Astrocyte of the cerebellum (primary cell): ENCODE results near the gene PIGK.
A peak's percentile ranks its signal among the peaks of the same experiment; 100 is the strongest.
"Not testable (repeated sequence)": the region's sequence is repeated elsewhere in the genome, so short reads cannot be mapped to it uniquely, and the experiment has no call there.

Source experiments
- DNase-seq: peaks from one replicate; pipeline ENCODE4 v3.0.0-alpha.2; 2011; ENCODE audit warnings: low read depth
- H3K4me3 ChIP-seq: 2 replicates; pipeline ENCODE4 v1.5.1; 2011; ENCODE audit warnings: mild to moderate bottlenecking, low read depth, low read length, moderate library complexity
- in situ Hi-C: cut with HindIII; loops from 2 replicates; pipeline ENCODE4 v1.10.0; 2017; ENCODE audit warnings: low sequenced_read_pairs
- TF ChIP-seq, protein P1 (sequence below): IDR thresholded peaks from 2 replicates; pipeline ENCODE4 v1.5.1; 2012; ENCODE audit warnings: low read length, low read depth, moderate library complexity, mild to moderate bottlenecking; ENCODE audit errors: missing control alignments

PIGK gene

GRCh38 chr1:77228836-77229235 lies 9.6 kb upstream of the PIGK start:
- TF ChIP-seq, protein P1, sequence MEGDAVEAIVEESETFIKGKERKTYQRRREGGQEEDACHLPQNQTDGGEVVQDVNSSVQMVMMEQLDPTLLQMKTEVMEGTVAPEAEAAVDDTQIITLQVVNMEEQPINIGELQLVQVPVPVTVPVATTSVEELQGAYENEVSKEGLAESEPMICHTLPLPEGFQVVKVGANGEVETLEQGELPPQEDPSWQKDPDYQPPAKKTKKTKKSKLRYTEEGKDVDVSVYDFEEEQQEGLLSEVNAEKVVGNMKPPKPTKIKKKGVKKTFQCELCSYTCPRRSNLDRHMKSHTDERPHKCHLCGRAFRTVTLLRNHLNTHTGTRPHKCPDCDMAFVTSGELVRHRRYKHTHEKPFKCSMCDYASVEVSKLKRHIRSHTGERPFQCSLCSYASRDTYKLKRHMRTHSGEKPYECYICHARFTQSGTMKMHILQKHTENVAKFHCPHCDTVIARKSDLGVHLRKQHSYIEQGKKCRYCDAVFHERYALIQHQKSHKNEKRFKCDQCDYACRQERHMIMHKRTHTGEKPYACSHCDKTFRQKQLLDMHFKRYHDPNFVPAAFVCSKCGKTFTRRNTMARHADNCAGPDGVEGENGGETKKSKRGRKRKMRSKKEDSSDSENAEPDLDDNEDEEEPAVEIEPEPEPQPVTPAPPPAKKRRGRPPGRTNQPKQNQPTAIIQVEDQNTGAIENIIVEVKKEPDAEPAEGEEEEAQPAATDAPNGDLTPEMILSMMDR, result no peak
- no peak for DNase-seq
- in situ Hi-C loops, result no loop called here
- no peak overlapping the region for H3K4me3 ChIP-seq

DNA sequence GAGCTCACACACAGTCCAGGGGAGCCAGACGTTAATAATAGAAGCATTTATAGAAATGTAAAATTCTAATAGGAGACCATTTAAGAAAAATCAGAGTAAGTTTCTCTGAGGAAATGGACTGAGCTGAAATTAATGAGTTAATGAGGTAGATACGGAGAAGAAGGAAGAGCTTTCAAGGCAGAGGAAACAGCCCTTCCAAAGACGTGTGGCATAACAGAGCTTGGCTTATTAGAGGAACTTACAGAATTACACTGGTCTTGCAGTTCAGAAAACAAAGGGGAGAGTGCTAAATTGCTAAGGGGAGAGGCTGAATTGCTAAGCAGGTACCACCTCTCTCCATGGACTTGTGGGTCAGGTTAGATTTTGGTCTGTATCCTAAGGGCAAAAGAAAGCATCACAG lies 8.2 kb upstream of the PIGK start:
- no peak for DNase-seq
- in situ Hi-C loops, result no loop called here
- no peak overlapping the region for H3K4me3 ChIP-seq
- TF ChIP-seq, protein P1, result no peak

GRCh38 chr1:77222496-77222895 lies 3.3 kb upstream of the PIGK start:
- in situ Hi-C loops, result no loop called here
- TF ChIP-seq, protein P1, result no peak
- DNase-seq, result no peak

DNA sequence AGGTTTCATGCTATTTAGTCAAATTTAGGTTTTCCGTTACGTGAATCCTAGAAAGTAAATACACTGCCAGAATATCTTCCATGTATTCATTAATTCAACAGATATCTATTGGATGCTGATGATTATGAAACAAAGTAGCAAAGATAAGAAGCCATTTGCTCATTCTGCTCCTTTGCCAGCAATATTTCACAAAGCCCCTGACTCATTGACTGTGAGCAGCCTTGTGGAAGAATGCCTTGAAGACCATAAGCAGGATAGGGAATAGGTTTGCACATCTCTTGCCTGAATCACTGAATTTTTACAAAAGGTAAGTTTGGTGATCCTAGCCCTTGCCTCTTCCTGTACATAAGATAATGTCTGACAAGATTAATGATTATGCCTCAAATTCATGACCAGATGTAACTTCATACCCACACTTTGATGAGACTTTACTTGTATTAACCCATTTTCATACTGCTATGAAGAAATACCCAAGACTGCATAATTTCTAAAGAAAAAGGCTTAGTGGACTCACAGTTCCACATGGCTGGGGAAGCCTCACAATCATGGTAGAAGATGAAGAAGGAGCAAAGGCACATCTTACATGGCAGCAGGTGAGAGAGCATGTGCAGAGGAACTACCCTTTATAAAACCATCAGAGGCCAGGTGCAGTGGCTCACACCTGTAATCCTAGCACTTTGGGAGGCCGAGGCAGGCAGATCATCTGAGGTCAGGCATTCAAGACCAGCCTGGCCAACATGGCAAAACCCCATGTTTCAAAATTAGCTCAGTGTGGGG lies 1.6 kb upstream of the PIGK start:
- in situ Hi-C loops, result no loop called here
- TF ChIP-seq, protein P1, result no peak
- no peak for DNase-seq
- H3K4me3 ChIP-seq, result no peak overlapping the region

More at GRCh38 chr1:77222496-77222895, 3.3 kb upstream of the PIGK start:
- H3K4me3 ChIP-seq, result no peak overlapping the region

GRCh38 chr1:77218477-77219165 lies 609 bp downstream of the PIGK start:
- TF ChIP-seq, protein P1, result no peak
- DNase-seq, result no peak
- in situ Hi-C loops, result no loop called here
- peak overlapping the region; percentile 92 for H3K4me3 ChIP-seq

DNA sequence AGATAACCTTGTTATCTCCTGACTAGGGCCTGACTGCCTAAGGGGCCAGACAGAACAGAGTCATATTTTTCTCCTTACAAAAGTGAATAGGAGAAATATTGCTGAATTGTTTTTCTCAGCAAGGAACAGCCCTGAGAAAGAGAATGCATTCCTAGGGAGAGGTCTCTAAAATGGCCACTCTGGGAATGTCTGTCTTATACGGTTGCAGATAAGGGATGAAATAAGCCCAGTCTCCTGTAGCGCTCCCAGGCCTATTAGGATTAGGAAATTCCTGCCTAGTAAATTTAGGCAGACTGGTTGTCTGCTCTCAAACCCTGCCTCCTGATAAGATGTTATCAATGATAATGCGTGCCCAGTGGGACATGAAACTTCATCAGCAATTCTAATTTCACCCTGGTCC lies 15.2 kb downstream of the PIGK start:
- DNase-seq, in situ Hi-C loops, H3K4me3 ChIP-seq: not testable (repeated sequence)

GRCh38 chr1:77202751-77203150 lies 16.5 kb downstream of the PIGK start:
- no peak overlapping the region for H3K4me3 ChIP-seq
- no peak for DNase-seq
- in situ Hi-C loops, result no loop called here
- TF ChIP-seq, protein P1, result no peak
